GM23248 (cell line): ENCODE measurements around the gene DAB2IP.

Source experiments
- EZH2 ChIP-seq: fragments of 200-600 bp; sonication (generic); IDR thresholded peaks from 2 replicates; pipeline ENCODE4 v1.6.1; 2018; ENCODE audit warnings: antibody characterized with exemption, mild to moderate bottlenecking; ENCODE audit not compliant: insufficient read depth, poor library complexity, severe bottlenecking
- EZH2phosphoT487 ChIP-seq: fragments of 200-600 bp; sonication (generic); IDR thresholded peaks from 2 replicates; pipeline ENCODE4 v1.6.1; 2018; ENCODE audit warnings: antibody characterized with exemption, moderate library complexity, mild to moderate bottlenecking, low read depth; ENCODE audit not compliant: insufficient read depth

DNA sequence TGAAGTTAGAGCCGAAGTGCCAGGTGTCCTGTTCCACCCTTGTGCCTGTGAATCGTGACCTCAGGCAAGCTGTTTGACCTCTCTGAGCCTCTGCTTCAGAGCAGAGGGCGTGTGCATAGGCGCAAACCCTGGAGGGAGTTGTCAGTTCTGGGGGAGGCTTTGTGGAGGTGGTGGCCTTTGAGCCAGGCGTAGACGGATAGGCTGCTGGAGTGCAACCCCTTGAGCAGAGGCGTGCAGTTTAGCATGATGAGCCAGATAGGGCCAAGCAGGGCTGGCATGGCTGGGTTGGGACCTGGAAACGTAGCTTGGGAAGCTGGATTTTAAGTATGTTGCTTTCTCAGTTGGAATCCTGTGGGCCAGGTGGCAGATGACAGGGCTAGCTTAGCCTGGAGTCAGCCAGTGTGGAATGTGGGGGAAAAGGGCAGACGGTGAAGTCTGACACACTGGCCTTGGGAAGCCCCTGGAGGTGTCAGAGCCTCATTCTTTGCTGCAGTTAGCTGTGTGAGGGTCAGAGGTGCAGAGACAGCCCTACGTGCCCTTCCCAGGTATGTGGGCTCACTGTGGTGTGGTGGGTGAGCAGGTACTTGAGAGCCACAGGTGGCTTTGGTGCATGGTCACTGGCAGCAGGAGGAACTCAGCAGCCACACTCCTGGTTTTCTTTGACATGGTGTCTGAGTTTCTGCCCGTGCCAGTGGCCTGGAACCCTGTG, 93.4 kb downstream of the DAB2IP start:
- TF ChIP-seq EZH2 (no peak), EZH2phosphoT487 (no peak)
